ENCODE results near the gene TRPM1. TPM values are rescaled to one million over a fixed set of nuclear protein-coding genes. Genes with fewer than 3 reads are reported as not detected.

TRPM1 gene
- total RNA-seq: 1 to 10 TPM; 3.6 to 4.4 TPM
- polyA plus RNA-seq (ENCODE audit: insufficient read depth, low read depth, low replicate concordance): 4.4 TPM
- long read RNA-seq, donor 1: 0 reads
- long read RNA-seq, donor 2: 0 reads

DNA sequence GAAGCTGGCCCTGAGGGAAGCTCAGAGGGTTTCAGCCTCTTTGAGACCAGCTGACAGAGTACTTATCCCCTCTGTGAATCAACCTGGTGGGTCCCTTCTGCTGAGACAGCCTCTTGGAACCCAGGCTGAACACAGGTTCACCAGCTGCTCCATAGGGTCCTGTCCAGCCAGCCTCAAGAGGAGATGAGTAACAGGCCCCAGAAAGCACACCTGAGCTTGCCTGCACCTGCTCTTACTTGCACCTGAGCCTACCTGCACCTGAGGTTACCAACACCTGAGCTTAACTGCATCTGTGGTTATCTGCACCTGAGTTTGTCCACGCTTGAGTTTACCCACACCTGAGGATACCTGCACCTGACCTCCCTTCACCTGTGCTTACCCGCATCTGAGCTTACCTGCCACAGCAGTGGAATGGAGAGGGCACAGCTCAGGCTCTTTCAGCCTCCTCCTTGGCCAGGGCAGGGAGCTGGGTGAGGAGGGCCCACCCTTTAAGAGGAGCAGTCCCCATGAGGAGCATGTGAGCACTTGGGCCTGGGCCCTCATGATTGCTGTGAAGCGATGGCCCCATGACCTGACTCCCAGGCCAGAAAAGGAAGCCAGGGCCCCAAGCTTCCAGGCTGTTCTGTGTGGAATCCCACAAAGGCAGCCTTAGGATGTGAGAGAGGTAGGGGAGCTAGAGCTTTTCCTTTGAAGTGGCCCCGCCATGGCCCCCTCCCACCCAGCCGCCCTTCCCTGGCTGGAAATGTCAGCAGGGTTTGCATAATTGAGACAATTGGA, at the start of gene TRPM1:
TSS of gene TRPM1 (minus strand) at position 464 of the 777 bp plus-strand sequence. CDS start 20,370 bp downstream, outside the sequence.
- no peaks in the 10 kb centered on the region for H3K4me1 ChIP-seq
- H3K9me3 ChIP-seq: no peaks in the 10 kb centered on the region
- no peak for DNase-seq
- 92 to 94% methylated on average over 4 to 5 of the region's 5 CpGs for WGBS, 2 donors
- no peak within 1 kb of the TSS for H3K4me3 ChIP-seq
- H3K27me3 ChIP-seq: no peaks in the 10 kb centered on the region
- H3K27ac ChIP-seq: no peak within 1 kb of the TSS
- intact Hi-C loops (cut with DNase I; ENCODE audit: low total_unique reads): no loop called here
- TF ChIP-seq POLR2A (IDR thresholded peaks at IDR 0.05) (no peak), CTCF (IDR thresholded peaks at IDR 0.05) (no peak)
- H3K36me3 ChIP-seq (ENCODE audit: low read depth, missing control alignments): no peaks in the 10 kb centered on the region

GRCh38 chr15:31150732-31151231, 49.3 kb upstream of the TRPM1 start:
- H3K27me3 ChIP-seq: no peaks in the 10 kb centered on the region
- no peak for DNase-seq
- H3K4me3 ChIP-seq: no peak overlapping the region
- 92% methylated on average over 9 of the region's 9 CpGs for WGBS, 2 donors
- no peaks in the 10 kb centered on the region for H3K9me3 ChIP-seq
- intact Hi-C loops (cut with DNase I; ENCODE audit: low total_unique reads): no loop called here
- no peak overlapping the region for H3K27ac ChIP-seq
- H3K4me1 ChIP-seq: no peaks in the 10 kb centered on the region
- no peaks in the 10 kb centered on the region for H3K36me3 ChIP-seq (ENCODE audit: low read depth, missing control alignments)
- no peak for TF ChIP-seq CTCF (IDR thresholded peaks at IDR 0.05)
- TF ChIP-seq POLR2A (IDR thresholded peaks at IDR 0.05): no peak

DNA sequence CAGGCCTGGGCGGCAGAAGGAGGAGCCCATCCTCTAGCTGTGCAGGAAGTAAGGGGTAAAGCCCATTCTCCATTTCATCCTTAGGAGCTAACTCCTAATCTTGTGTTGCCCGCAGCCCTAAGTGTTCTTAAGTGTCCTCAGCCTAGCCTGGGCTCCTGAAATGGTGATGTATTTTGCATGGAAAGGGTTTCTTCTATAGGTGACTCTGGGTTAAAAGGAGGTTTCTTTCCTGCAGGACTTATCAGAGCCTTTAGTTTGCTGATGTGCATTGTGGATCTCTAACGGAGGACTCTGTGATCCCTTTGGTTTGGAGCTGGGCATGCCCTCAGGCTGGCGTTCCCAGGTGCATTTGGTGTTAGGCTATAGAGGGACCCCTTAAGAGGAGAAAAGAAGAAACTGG, 48.5 kb upstream of the TRPM1 start:
- H3K27ac ChIP-seq: no peak overlapping the region
- H3K4me3 ChIP-seq: no peak overlapping the region
- no peaks in the 10 kb centered on the region for H3K9me3 ChIP-seq
- H3K36me3 ChIP-seq (ENCODE audit: low read depth, missing control alignments): no peaks in the 10 kb centered on the region
- no peaks in the 10 kb centered on the region for H3K4me1 ChIP-seq
- DNase-seq: peak; percentile 6
- TF ChIP-seq CTCF (IDR thresholded peaks at IDR 0.05) (no peak), POLR2A (IDR thresholded peaks at IDR 0.05) (no peak)
- no peaks in the 10 kb centered on the region for H3K27me3 ChIP-seq
- intact Hi-C loops (cut with DNase I; ENCODE audit: low total_unique reads): no loop called here
- 90 to 96% methylated on average over 4 of the region's 4 CpGs for WGBS, 2 donors

DNA sequence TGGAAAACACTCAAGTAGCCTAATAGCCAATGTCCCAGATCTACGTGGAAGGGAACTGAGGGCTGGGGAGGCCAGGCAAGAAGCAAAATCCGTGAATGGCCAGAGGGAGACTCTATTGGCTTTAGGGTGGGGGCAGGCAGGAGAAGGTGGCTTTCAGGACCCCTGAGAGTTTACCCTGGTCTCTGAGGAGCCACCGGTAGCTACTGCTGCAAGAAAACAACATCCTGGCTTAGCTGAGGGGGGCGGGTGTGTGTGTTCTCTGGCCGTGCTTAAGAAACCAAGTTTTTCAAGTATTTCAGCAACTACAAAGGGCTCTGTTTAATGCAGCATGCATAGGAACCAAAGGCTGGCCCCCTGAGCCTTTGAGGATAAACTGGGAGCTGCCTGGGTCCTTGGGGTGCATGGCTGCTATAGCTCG, 47.6 kb upstream of the TRPM1 start:
- TF ChIP-seq POLR2A (IDR thresholded peaks at IDR 0.05) (no peak), CTCF (IDR thresholded peaks at IDR 0.05) (no peak)
- intact Hi-C loops (cut with DNase I; ENCODE audit: low total_unique reads): no loop called here

More for the DNA sequence above, 47.6 kb upstream of the TRPM1 start:
- DNase-seq: peak; percentile 7
- Histone ChIP-seq H3K36me3 (ENCODE audit: low read depth, missing control alignments) (no peaks in the 10 kb centered on the region), H3K4me1 (no peaks in the 10 kb centered on the region), H3K9me3 (no peaks in the 10 kb centered on the region), H3K27me3 (no peaks in the 10 kb centered on the region), H3K4me3 (no peak overlapping the region), H3K27ac (no peak overlapping the region)
- WGBS, 2 donors: 64 to 69% methylated on average over 4 to 6 of the region's 6 CpGs
